Endothelial cell of umbilical vein (primary cell): ENCODE data around the gene NLGN1. TPM values are rescaled to one million over a fixed set of nuclear protein-coding genes. Genes with fewer than 3 reads are reported as not detected.

Source experiments
- BruUV-seq: library from RNA; stranded (reverse); fragments of 400-500 nt; replicated peaks from 2 replicates; lab custom pipeline; 2021; lab: Mats Ljungman, UMichigan
- CTCF ChIA-PET: fragments of 300-600, 350-600 bp; sonication (Branson Sonifier 250); formaldehyde crosslinking; loops from one replicate; lab custom pipeline; 2021; ENCODE audit warnings: antibody characterized with exemption, inconsistent platforms; lab: Charles Lee
- POLR2A ChIA-PET: fragments of 300-600, 350-600 bp; sonication (Branson Sonifier 250); formaldehyde crosslinking; loops from one replicate; lab custom pipeline; 2021; ENCODE audit warnings: antibody characterized with exemption, inconsistent platforms; lab: Charles Lee
- DNase-seq: peaks from one replicate; pipeline ENCODE4 v3.0.0-alpha.2; 2011; ENCODE audit warnings: low read depth, low spot score
- FAIRE-seq: peaks from 2 replicates; lab custom pipeline; 2011; peaks lifted over from hg19 to GRCh38; lab: Jason Lieb, UNC
- H2AFZ ChIP-seq: 2 replicates; pipeline ENCODE4 v1.6.0; 2012; ENCODE audit warnings: low read depth, low read length, control low read depth, inconsistent platforms
- H3K27ac ChIP-seq: 2 replicates; pipeline ENCODE4 v1.5.1; 2011; ENCODE audit warnings: low read depth, mild to moderate bottlenecking, control low read depth, low read length, moderate library complexity; ENCODE audit not compliant: insufficient read depth
- H3K27me3 ChIP-seq, 2 experiments: 2 replicates each; pipeline versions ENCODE4 v1.6.0 to v1.6.1; 2011; ENCODE audit warnings: low read length in 2 of 2, mixed read lengths in 1 of 2; ENCODE audit not compliant: control insufficient read depth in 2 of 2, insufficient read depth in 2 of 2
- H3K36me3 ChIP-seq, 2 experiments: 2 replicates in 1 of 2; 3 replicates in 1 of 2; pipeline ENCODE4 v1.5.1; 2011; ENCODE audit warnings: low read length in 2 of 2, mild to moderate bottlenecking in 1 of 2, moderate library complexity in 1 of 2; ENCODE audit not compliant: control insufficient read depth in 2 of 2, insufficient read depth in 2 of 2; ENCODE audit errors: extremely low read depth in 1 of 2
- H3K4me1 ChIP-seq: 3 replicates; pipeline ENCODE4 v1.5.1; 2011; ENCODE audit warnings: mild to moderate bottlenecking, low read length; ENCODE audit not compliant: control insufficient read depth, insufficient read depth; ENCODE audit errors: extremely low read depth
- H3K4me2 ChIP-seq: 2 replicates; pipeline ENCODE4 v1.6.1; 2011; ENCODE audit warnings: low read length, control low read depth, mixed read lengths; ENCODE audit not compliant: insufficient read depth
- H3K4me3 ChIP-seq, 3 experiments: fragments of 200-600 bp in 1 of 3; sonication (generic), shearing (Covaris generic) in 1 of 3; replicated peaks in 1 of 3; 2 replicates each; pipeline ENCODE4 v1.5.1; 2011 to 2016; ENCODE audit warnings: control low read depth in 3 of 3, low read length in 3 of 3, mild to moderate bottlenecking in 2 of 3, inconsistent platforms in 1 of 3, low read depth in 1 of 3, moderate library complexity in 1 of 3; ENCODE audit not compliant: insufficient read depth in 1 of 3
- H3K79me2 ChIP-seq: 2 replicates; pipeline ENCODE4 v1.6.0; 2012; ENCODE audit warnings: low read length, inconsistent platforms; ENCODE audit not compliant: control insufficient read depth, insufficient read depth
- H3K9ac ChIP-seq: replicated peaks from 2 replicates; pipeline ENCODE3; 2011; ENCODE audit warnings: low read length, control low read depth; ENCODE audit not compliant: insufficient read depth; ENCODE audit errors: extremely low read depth
- H3K9me1 ChIP-seq: replicated peaks from 3 replicates; pipeline ENCODE4 v1.6.0; 2011; ENCODE audit warnings: mild to moderate bottlenecking, low read length; ENCODE audit not compliant: control insufficient read depth, insufficient read depth; ENCODE audit errors: extremely low read depth
- H3K9me3 ChIP-seq: replicated peaks from 2 replicates; pipeline ENCODE4 v1.5.1; 2012; ENCODE audit warnings: low read length, inconsistent platforms; ENCODE audit not compliant: control insufficient read depth, insufficient read depth
- H4K20me1 ChIP-seq: replicated peaks from 2 replicates; pipeline ENCODE3; 2011; ENCODE audit warnings: mild to moderate bottlenecking, low read length; ENCODE audit not compliant: control insufficient read depth, insufficient read depth; ENCODE audit errors: extremely low read depth
- CTCF ChIP-seq, 2 donors: IDR thresholded peaks; 1 replicate in 1 of 2; 2 replicates in 1 of 2; pipeline ENCODE4 v1.5.1; 2011; ENCODE audit warnings: low read length in 2 of 2, mild to moderate bottlenecking in 2 of 2, moderate library complexity in 2 of 2, control low read depth in 1 of 2, inconsistent platforms in 1 of 2, low read depth in 1 of 2; ENCODE audit not compliant: insufficient read depth in 1 of 2; ENCODE audit errors: extremely low read depth in 1 of 2
- EZH2 ChIP-seq: IDR thresholded peaks from 2 replicates; pipeline ENCODE4 v1.6.1; 2012; ENCODE audit warnings: borderline replicate concordance, low read depth, mild to moderate bottlenecking, moderate library complexity, low read length, inconsistent platforms; ENCODE audit not compliant: severe bottlenecking
- FOS ChIP-seq: IDR thresholded peaks from 2 replicates; pipeline ENCODE4 v1.6.1; 2011; ENCODE audit warnings: mild to moderate bottlenecking, low read length, moderate library complexity, borderline replicate concordance; ENCODE audit not compliant: insufficient read depth
- GATA2 ChIP-seq: IDR thresholded peaks from 2 replicates; pipeline ENCODE4 v1.7.0; 2011; ENCODE audit warnings: low read depth, mild to moderate bottlenecking, moderate library complexity, mixed read lengths, low read length; ENCODE audit not compliant: insufficient read length, insufficient read depth
- JUN ChIP-seq: IDR thresholded peaks from 2 replicates; pipeline ENCODE4 v1.6.1; 2011; ENCODE audit warnings: borderline replicate concordance, low read depth; ENCODE audit not compliant: insufficient read length, insufficient read depth
- POLR2A ChIP-seq: IDR thresholded peaks from 2 replicates; pipeline ENCODE4 v1.6.1; 2012; ENCODE audit warnings: low read depth, mild to moderate bottlenecking, control low read depth, low read length
- POLR2AphosphoS5 ChIP-seq: IDR thresholded peaks from 2 replicates; pipeline ENCODE4 v1.6.1; 2012; ENCODE audit warnings: low read depth, mild to moderate bottlenecking, control low read depth, low read length, moderate library complexity; ENCODE audit not compliant: insufficient read depth
- dilution Hi-C: fragments of 300-500 bp; cut with MboI; formaldehyde crosslinking; loops from one replicate; pipeline ENCODE4 v1.15.0; 2019; ENCODE audit warnings: low sequenced_read_pairs; ENCODE audit not compliant: extremely low pct_ligation_motif_present
- intact Hi-C: fragments of 100-400 bp; cut with micrococcal nuclease; formaldehyde crosslinking; loops from one replicate; pipeline ENCODE4 v1.10.0; 2022
- polyA plus RNA-seq, 4 experiments: library from polyadenylated mRNA; depleted of rRNA in 3 of 4; stranded (reverse) in 3 of 4; unstranded in 1 of 4; fragments of >200 nt; gene quantifications; 2 replicates each; pipeline versions ENCODE4 v1.2.1 to v1.2.3, GENCODE V29; 2011 to 2012; ENCODE audit warnings: missing spikeins in 1 of 4
- total RNA-seq: library from RNA; stranded (reverse); gene quantifications from 2 replicates; pipeline ENCODE4 v1.2.3, GENCODE V29; 2021
- TF ChIP-seq, protein P1 (sequence below): IDR thresholded peaks from 2 replicates; pipeline ENCODE4 v1.6.1; 2011; ENCODE audit not compliant: insufficient read depth, insufficient read length

Gene NLGN1
- total and polyA plus RNA-seq, 2 donors (not counting 3 experiments of a cell fraction or from before 2014, with no cell fraction given): 7.9 to 16.3 TPM

GRCh38 chr3:173938616-173939015 is 541.1 kb downstream of the NLGN1 start:
- TF ChIP-seq POLR2A (no peak), GATA2 (peak; percentile 23), CTCF (IDR thresholded peaks at IDR 0.05; ENCODE audit: extremely low read depth in 1 of 2, insufficient read depth in 1 of 2, low read depth in 1 of 2, low read length in 2 of 2) (no peak)
- Histone ChIP-seq H2AFZ (no peak overlapping the region), H3K9me3 (no peaks in the 10 kb centered on the region), H3K9ac (no peak overlapping the region), H3K27me3 (no peaks in the 10 kb centered on the region), H3K4me1 (peaks cover 19% of the 10 kb centered on the region), H4K20me1 (no peaks in the 10 kb centered on the region), H3K27ac (no peak overlapping the region), H3K4me2 (no peak overlapping the region), H3K9me1 (no peaks in the 10 kb centered on the region), H3K36me3 (no peaks in the 10 kb centered on the region), H3K4me3 (no peak overlapping the region), H3K79me2 (no peaks in the 10 kb centered on the region)
- CTCF ChIA-PET: interaction anchor here (1.0 to 1.4 kb wide), 4 partner anchors 13 to 354 kb away, joined by 3 to 5 read pairs (median 4); no protein-coding TSS in a partner anchor
- FAIRE-seq (no peak), DNase-seq (no peak)
- no TSS peak for BruUV-seq
- intact Hi-C loops (loop anchor here (1.0 kb wide), 1 partner anchor 194 kb away; no protein-coding TSS in a partner anchor), dilution Hi-C loops (no loop called here)
- POLR2A ChIA-PET: no interaction called here

GRCh38 chr3:173939331-173939730 is 541.8 kb downstream of the NLGN1 start:
- H3K9ac ChIP-seq: no peak overlapping the region
- H4K20me1 ChIP-seq: no peaks in the 10 kb centered on the region
- no peaks in the 10 kb centered on the region for H3K27me3 ChIP-seq
- peaks cover 19% of the 10 kb centered on the region for H3K4me1 ChIP-seq
- H3K9me1 ChIP-seq: no peaks in the 10 kb centered on the region
- no peaks in the 10 kb centered on the region for H3K36me3 ChIP-seq
- H3K4me3 ChIP-seq: no peak overlapping the region
- CTCF ChIA-PET: interaction anchor here (1.0 to 1.1 kb wide), 3 partner anchors 63 to 355 kb away, joined by 3 to 5 read pairs (median 4); no protein-coding TSS in a partner anchor
- H2AFZ ChIP-seq: no peak overlapping the region
- DNase-seq (peak; percentile 60), FAIRE-seq (peak; percentile 82)
- intact Hi-C loops (loop anchor here (1.0 kb wide), 1 partner anchor 195 kb away; no protein-coding TSS in a partner anchor), dilution Hi-C loops (no loop called here)
- no peaks in the 10 kb centered on the region for H3K79me2 ChIP-seq
- H3K4me2 ChIP-seq: no peak overlapping the region
- no peaks in the 10 kb centered on the region for H3K9me3 ChIP-seq
- POLR2A ChIA-PET: no interaction called here
- TF ChIP-seq POLR2A (no peak), GATA2 (no peak), CTCF (IDR thresholded peaks at IDR 0.05; ENCODE audit: extremely low read depth in 1 of 2, insufficient read depth in 1 of 2, low read depth in 1 of 2, low read length in 2 of 2) (no peak), POLR2AphosphoS5 (peak; percentile 21), JUN (no peak), EZH2 (no peak), FOS (no peak)
- TF ChIP-seq, protein P1, sequence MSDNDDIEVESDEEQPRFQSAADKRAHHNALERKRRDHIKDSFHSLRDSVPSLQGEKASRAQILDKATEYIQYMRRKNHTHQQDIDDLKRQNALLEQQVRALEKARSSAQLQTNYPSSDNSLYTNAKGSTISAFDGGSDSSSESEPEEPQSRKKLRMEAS: no peak
- no TSS peak for BruUV-seq
- no peak overlapping the region for H3K27ac ChIP-seq
